BJ (cell line): ENCODE results near the gene PROM2. TPM values are rescaled to one million over a fixed set of nuclear protein-coding genes. Genes with fewer than 3 reads are reported as not detected.

ENCODE experiments used
- CTCF ChIA-PET: fragments of 350-600 bp; formaldehyde crosslinking; extraction: SDS; loops from one replicate; lab custom pipeline; 2021; ENCODE audit warnings: antibody characterized with exemption, inconsistent platforms; lab: Yijun Ruan, JAX
- POLR2A ChIA-PET: fragments of 300-600 bp; sonication (Branson Sonifier 250); formaldehyde crosslinking; extraction: SDS; loops from one replicate; lab custom pipeline; 2021; ENCODE audit warnings: antibody characterized with exemption; lab: Charles Lee
- DNase-seq: peaks from one replicate; pipeline ENCODE4 v3.0.0-alpha.2; 2011; ENCODE audit warnings: low read depth
- H3K27me3 ChIP-seq: 2 replicates; pipeline ENCODE4 v1.6.0; 2011; ENCODE audit warnings: low read length; ENCODE audit not compliant: control insufficient read depth, insufficient read depth
- H3K36me3 ChIP-seq: 2 replicates; pipeline ENCODE4 v1.5.1; 2011; ENCODE audit warnings: low read length; ENCODE audit not compliant: control insufficient read depth, insufficient read depth
- H3K4me3 ChIP-seq: 2 replicates; pipeline ENCODE4 v1.5.1; 2011; ENCODE audit warnings: low read depth, mild to moderate bottlenecking, control low read depth, low read length
- polyA plus RNA-seq: library from polyadenylated mRNA; depleted of rRNA; stranded (reverse); fragments of >200 nt; gene quantifications from 2 replicates; pipeline ENCODE4 v1.2.3, GENCODE V29; 2011
- TF ChIP-seq, protein P1 (sequence below): IDR thresholded peaks from 2 replicates; pipeline ENCODE4 v1.5.1; 2011; ENCODE audit warnings: low read depth, mild to moderate bottlenecking, control low read depth, inconsistent platforms, low read length, moderate library complexity; ENCODE audit not compliant: insufficient read depth

The PROM2 gene
- polyA plus RNA-seq, 1 experiment = 0.50 TPM

GRCh38 chr2:95316466-95317122, 42.3 kb downstream of the PROM2 start:
- H3K4me3 ChIP-seq = no peak overlapping the region
- no peaks in the 10 kb centered on the region for H3K36me3 ChIP-seq
- TF ChIP-seq, protein P1, sequence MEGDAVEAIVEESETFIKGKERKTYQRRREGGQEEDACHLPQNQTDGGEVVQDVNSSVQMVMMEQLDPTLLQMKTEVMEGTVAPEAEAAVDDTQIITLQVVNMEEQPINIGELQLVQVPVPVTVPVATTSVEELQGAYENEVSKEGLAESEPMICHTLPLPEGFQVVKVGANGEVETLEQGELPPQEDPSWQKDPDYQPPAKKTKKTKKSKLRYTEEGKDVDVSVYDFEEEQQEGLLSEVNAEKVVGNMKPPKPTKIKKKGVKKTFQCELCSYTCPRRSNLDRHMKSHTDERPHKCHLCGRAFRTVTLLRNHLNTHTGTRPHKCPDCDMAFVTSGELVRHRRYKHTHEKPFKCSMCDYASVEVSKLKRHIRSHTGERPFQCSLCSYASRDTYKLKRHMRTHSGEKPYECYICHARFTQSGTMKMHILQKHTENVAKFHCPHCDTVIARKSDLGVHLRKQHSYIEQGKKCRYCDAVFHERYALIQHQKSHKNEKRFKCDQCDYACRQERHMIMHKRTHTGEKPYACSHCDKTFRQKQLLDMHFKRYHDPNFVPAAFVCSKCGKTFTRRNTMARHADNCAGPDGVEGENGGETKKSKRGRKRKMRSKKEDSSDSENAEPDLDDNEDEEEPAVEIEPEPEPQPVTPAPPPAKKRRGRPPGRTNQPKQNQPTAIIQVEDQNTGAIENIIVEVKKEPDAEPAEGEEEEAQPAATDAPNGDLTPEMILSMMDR = peak; percentile 39; the same call in 1 of the 2 replicates
- no peaks in the 10 kb centered on the region for H3K27me3 ChIP-seq
- CTCF ChIA-PET = interaction anchor here (0.9 to 7.1 kb wide), 8 partner anchors 12 to 93 kb away, joined by 3 to 108 read pairs (median 6); no protein-coding TSS in a partner anchor
- POLR2A ChIA-PET = no interaction called here
- DNase-seq = peak; percentile 42

- TF ChIP-seq, protein P1 = no peak
- Histone ChIP-seq H3K4me3 (no peak overlapping the region), H3K27me3 (no peaks in the 10 kb centered on the region), H3K36me3 (no peaks in the 10 kb centered on the region)
- POLR2A ChIA-PET = no interaction called here
- CTCF ChIA-PET = interaction anchor here (1.0 to 7.1 kb wide), 7 partner anchors 12 to 87 kb away, joined by 3 to 108 read pairs (median 7); no protein-coding TSS in a partner anchor
- no peak for DNase-seq
Measured at GRCh38 chr2:95317123-95317500, 42.9 kb downstream of the PROM2 start.

DNA sequence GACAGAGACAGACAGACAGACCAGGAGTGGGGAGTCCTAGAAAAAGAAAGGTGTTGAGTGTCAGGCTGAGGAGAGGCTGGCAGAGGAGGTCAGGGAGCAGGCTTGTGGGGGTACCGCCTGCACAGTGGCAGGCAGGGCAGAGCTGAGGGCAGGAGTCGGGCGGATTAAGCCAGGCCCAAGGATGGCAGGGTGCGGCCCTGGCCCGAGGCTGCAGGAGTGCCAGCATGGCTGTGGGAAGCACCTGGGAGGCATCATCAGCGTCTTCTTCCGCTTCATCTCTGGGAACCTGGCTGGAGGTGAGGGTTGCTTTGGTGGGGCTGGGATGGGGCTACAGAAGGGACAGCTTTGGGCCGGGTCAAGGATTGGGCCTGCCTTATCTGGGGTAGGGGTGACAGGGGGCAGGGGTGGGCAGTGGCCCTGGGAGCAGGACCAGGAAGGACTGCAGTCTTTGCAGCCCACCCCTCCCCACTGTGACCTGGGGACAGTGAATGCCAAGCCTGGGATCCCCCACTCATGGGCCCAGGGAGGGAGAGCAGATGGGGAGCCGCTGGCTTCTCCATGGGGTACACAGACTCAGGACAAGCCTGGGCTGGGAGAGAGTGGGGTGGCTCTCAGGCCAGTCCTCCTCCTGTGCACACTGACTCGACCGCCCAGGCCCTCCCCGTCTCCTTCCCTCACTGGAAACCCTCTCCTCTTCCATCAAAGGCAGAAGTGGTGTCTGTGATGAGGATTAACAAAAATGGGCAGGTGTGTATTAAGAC, 43.6 kb downstream of the PROM2 start:
- Histone ChIP-seq H3K27me3 (no peaks in the 10 kb centered on the region), H3K36me3 (no peaks in the 10 kb centered on the region), H3K4me3 (no peak overlapping the region)
- TF ChIP-seq, protein P1 = no peak
- DNase-seq = no peak
- ChIA-PET POLR2A (no interaction called here), CTCF (interaction anchor here (1.0 to 7.1 kb wide), 4 partner anchors 11 to 87 kb away, joined by 4 to 108 read pairs (median 22); no protein-coding TSS in a partner anchor)

- ChIA-PET CTCF (interaction anchor here (7.1 kb wide), 1 partner anchor 88 kb away, joined by 108 read pairs; no protein-coding TSS in a partner anchor), POLR2A (no interaction called here)
- DNase-seq = no peak
- no peak overlapping the region for H3K4me3 ChIP-seq
- H3K27me3 ChIP-seq = no peaks in the 10 kb centered on the region
- TF ChIP-seq, protein P1 = no peak
- no peaks in the 10 kb centered on the region for H3K36me3 ChIP-seq
Measured at GRCh38 chr2:95318431-95319220, 44.4 kb downstream of the PROM2 start.
